ENCODE data around the gene HOXD13.

HOXD13 gene

GRCh38 chr2:176092270-176093144 lies at the start of gene HOXD13:
Gene HOXD13 (plus strand): TSS chr2:176092721. CDS start chr2:176092891, 170 bp downstream.
- Histone ChIP-seq H3K9me3 (ENCODE audit: control insufficient read depth, low read length) (peaks cover 9% of the 10 kb centered on the region), H3K27me3 (replicated peaks; ENCODE audit: control insufficient read depth, insufficient read depth, low read length) (peaks cover 90% of the 10 kb centered on the region), H3K36me3 (ENCODE audit: control insufficient read depth, insufficient read depth, low read length, severe bottlenecking) (no peaks in the 10 kb centered on the region), H3K4me3 (ENCODE audit: low read length) (peak within 1 kb of the TSS; percentile 35), H3K4me1 (ENCODE audit: control insufficient read depth, insufficient read depth, low read length) (peaks cover 7% of the 10 kb centered on the region), H3K9ac (ENCODE audit: low read length) (no peak within 1 kb of the TSS)
- peak; percentile 28 for DNase-seq (ENCODE audit: low read depth)

GRCh38 chr2:176056406-176056805 lies 36.1 kb upstream of the HOXD13 start:
- Histone ChIP-seq H3K9ac (ENCODE audit: low read length) (no peak overlapping the region), H3K4me3 (ENCODE audit: low read length) (no peak overlapping the region), H3K27me3 (replicated peaks; ENCODE audit: control insufficient read depth, insufficient read depth, low read length) (peaks cover 14% of the 10 kb centered on the region), H3K36me3 (ENCODE audit: control insufficient read depth, insufficient read depth, low read length, severe bottlenecking) (no peaks in the 10 kb centered on the region), H3K4me1 (ENCODE audit: control insufficient read depth, insufficient read depth, low read length) (no peaks in the 10 kb centered on the region), H3K9me3 (ENCODE audit: control insufficient read depth, low read length) (no peaks in the 10 kb centered on the region)
- DNase-seq (ENCODE audit: low read depth): no peak

- no peak overlapping the region for H3K9ac ChIP-seq (ENCODE audit: low read length)
- peaks cover 58% of the 10 kb centered on the region for H3K27me3 ChIP-seq (replicated peaks; ENCODE audit: control insufficient read depth, insufficient read depth, low read length)
- no peaks in the 10 kb centered on the region for H3K9me3 ChIP-seq (ENCODE audit: control insufficient read depth, low read length)
- peaks cover 4% of the 10 kb centered on the region for H3K4me1 ChIP-seq (ENCODE audit: control insufficient read depth, insufficient read depth, low read length)
- H3K4me3 ChIP-seq (ENCODE audit: low read length): no peak overlapping the region
- H3K36me3 ChIP-seq (ENCODE audit: control insufficient read depth, insufficient read depth, low read length, severe bottlenecking): no peaks in the 10 kb centered on the region
- DNase-seq (ENCODE audit: low read depth): no peak
Measured at GRCh38 chr2:176063958-176064357, 28.6 kb upstream of the HOXD13 start.

- Histone ChIP-seq H3K27me3 (replicated peaks; ENCODE audit: control insufficient read depth, insufficient read depth, low read length) (peaks cover 82% of the 10 kb centered on the region), H3K36me3 (ENCODE audit: control insufficient read depth, insufficient read depth, low read length, severe bottlenecking) (no peaks in the 10 kb centered on the region), H3K9me3 (ENCODE audit: control insufficient read depth, low read length) (no peaks in the 10 kb centered on the region), H3K4me1 (ENCODE audit: control insufficient read depth, insufficient read depth, low read length) (peaks cover 4% of the 10 kb centered on the region), H3K4me3 (ENCODE audit: low read length) (peak overlapping the region; percentile 66), H3K9ac (ENCODE audit: low read length) (peak overlapping the region; percentile 21)
- DNase-seq (ENCODE audit: low read depth): no peak
Measured at GRCh38 chr2:176066645-176067588, 25.6 kb upstream of the HOXD13 start.

- Histone ChIP-seq H3K9me3 (ENCODE audit: control insufficient read depth, low read length) (no peaks in the 10 kb centered on the region), H3K4me1 (ENCODE audit: control insufficient read depth, insufficient read depth, low read length) (peaks cover 4% of the 10 kb centered on the region), H3K36me3 (ENCODE audit: control insufficient read depth, insufficient read depth, low read length, severe bottlenecking) (no peaks in the 10 kb centered on the region), H3K9ac (ENCODE audit: low read length) (peak overlapping the region; percentile 21), H3K27me3 (replicated peaks; ENCODE audit: control insufficient read depth, insufficient read depth, low read length) (peaks cover 82% of the 10 kb centered on the region), H3K4me3 (ENCODE audit: low read length) (peak overlapping the region; percentile 66)
- DNase-seq (ENCODE audit: low read depth): no peak
Measured at GRCh38 chr2:176067589-176068418, 24.7 kb upstream of the HOXD13 start.

GRCh38 chr2:176068419-176068832 lies 24.1 kb upstream of the HOXD13 start:
- Histone ChIP-seq H3K27me3 (replicated peaks; ENCODE audit: control insufficient read depth, insufficient read depth, low read length) (peaks cover 83% of the 10 kb centered on the region), H3K36me3 (ENCODE audit: control insufficient read depth, insufficient read depth, low read length, severe bottlenecking) (no peaks in the 10 kb centered on the region), H3K4me1 (ENCODE audit: control insufficient read depth, insufficient read depth, low read length) (peaks cover 4% of the 10 kb centered on the region), H3K4me3 (ENCODE audit: low read length) (peak overlapping the region; percentile 66), H3K9me3 (ENCODE audit: control insufficient read depth, low read length) (no peaks in the 10 kb centered on the region), H3K9ac (ENCODE audit: low read length) (no peak overlapping the region)
- no peak for DNase-seq (ENCODE audit: low read depth)

GRCh38 chr2:176071330-176072291 lies 20.9 kb upstream of the HOXD13 start:
- no peak overlapping the region for H3K4me3 ChIP-seq (ENCODE audit: low read length)

GRCh38 chr2:176072292-176072669 lies 20.2 kb upstream of the HOXD13 start:
- Histone ChIP-seq H3K4me3 (ENCODE audit: low read length) (no peak overlapping the region), H3K27me3 (replicated peaks; ENCODE audit: control insufficient read depth, insufficient read depth, low read length) (peaks cover 97% of the 10 kb centered on the region), H3K4me1 (ENCODE audit: control insufficient read depth, insufficient read depth, low read length) (peaks cover 4% of the 10 kb centered on the region), H3K9ac (ENCODE audit: low read length) (no peak overlapping the region), H3K36me3 (ENCODE audit: control insufficient read depth, insufficient read depth, low read length, severe bottlenecking) (no peaks in the 10 kb centered on the region), H3K9me3 (ENCODE audit: control insufficient read depth, low read length) (peaks cover 8% of the 10 kb centered on the region)
- no peak for DNase-seq (ENCODE audit: low read depth)

More at GRCh38 chr2:176071330-176072291, 20.9 kb upstream of the HOXD13 start:
- DNase-seq (ENCODE audit: low read depth): no peak
- Histone ChIP-seq H3K9me3 (ENCODE audit: control insufficient read depth, low read length) (peaks cover 8% of the 10 kb centered on the region), H3K9ac (ENCODE audit: low read length) (no peak overlapping the region), H3K27me3 (replicated peaks; ENCODE audit: control insufficient read depth, insufficient read depth, low read length) (peaks cover 97% of the 10 kb centered on the region), H3K4me1 (ENCODE audit: control insufficient read depth, insufficient read depth, low read length) (peaks cover 4% of the 10 kb centered on the region), H3K36me3 (ENCODE audit: control insufficient read depth, insufficient read depth, low read length, severe bottlenecking) (no peaks in the 10 kb centered on the region)

- H3K4me3 ChIP-seq (ENCODE audit: low read length): no peak overlapping the region
- no peak overlapping the region for H3K9ac ChIP-seq (ENCODE audit: low read length)
- peaks cover 94% of the 10 kb centered on the region for H3K27me3 ChIP-seq (replicated peaks; ENCODE audit: control insufficient read depth, insufficient read depth, low read length)
- no peaks in the 10 kb centered on the region for H3K36me3 ChIP-seq (ENCODE audit: control insufficient read depth, insufficient read depth, low read length, severe bottlenecking)
- DNase-seq (ENCODE audit: low read depth): no peak
- H3K4me1 ChIP-seq (ENCODE audit: control insufficient read depth, insufficient read depth, low read length): peaks cover 4% of the 10 kb centered on the region
- peaks cover 10% of the 10 kb centered on the region for H3K9me3 ChIP-seq (ENCODE audit: control insufficient read depth, low read length)
Measured at GRCh38 chr2:176072951-176073904, 19.3 kb upstream of the HOXD13 start.
